Measurements from ENCODE around the gene PRR11.
"Not testable (repeated sequence)": the region's sequence is repeated elsewhere in the genome, so short reads cannot be mapped to it uniquely, and the experiment has no call there.

The PRR11 gene

GRCh38 chr17:59155439-59156177, at the start of gene PRR11:
Gene PRR11 (plus strand): TSS chr17:59155746. CDS start chr17:59169753, 14,007 bp downstream.
- DNase-seq (ENCODE audit: low read depth in 2 of 3, low spot score in 1 of 3): peak; percentile 84 to 91 (median 84)

DNA sequence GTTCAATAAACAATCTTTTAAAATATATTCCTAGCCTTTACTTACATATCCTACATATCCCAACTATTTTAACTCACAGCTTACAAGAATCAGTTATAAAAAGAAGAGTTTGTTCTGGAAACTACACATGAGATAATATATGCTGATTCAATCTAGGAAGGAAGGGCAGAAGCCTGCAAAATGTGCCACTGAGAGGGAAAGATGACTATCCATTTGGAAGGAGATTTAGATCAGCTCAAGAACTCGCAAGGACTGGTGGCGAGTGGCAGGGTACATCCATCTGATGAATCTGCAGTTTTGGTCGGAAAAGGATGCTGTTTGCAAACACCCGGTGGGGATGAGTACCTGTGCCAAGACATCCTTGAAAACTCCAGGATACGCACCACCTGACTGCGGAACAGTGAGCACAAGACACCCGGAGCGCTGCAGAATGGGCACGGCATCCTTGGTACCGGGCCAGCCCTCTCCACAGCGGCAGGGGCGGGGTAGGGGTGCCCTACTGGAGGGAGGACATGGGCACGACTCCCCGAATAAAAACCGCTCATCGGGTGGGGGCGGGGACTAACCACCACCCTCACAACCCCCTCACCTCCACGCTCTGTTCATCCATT, 49.6 kb upstream of the PRR11 start:
- DNase-seq (ENCODE audit: low read depth in 2 of 3, low spot score in 1 of 3): peak; percentile 42 to 69 (median 44)

DNA sequence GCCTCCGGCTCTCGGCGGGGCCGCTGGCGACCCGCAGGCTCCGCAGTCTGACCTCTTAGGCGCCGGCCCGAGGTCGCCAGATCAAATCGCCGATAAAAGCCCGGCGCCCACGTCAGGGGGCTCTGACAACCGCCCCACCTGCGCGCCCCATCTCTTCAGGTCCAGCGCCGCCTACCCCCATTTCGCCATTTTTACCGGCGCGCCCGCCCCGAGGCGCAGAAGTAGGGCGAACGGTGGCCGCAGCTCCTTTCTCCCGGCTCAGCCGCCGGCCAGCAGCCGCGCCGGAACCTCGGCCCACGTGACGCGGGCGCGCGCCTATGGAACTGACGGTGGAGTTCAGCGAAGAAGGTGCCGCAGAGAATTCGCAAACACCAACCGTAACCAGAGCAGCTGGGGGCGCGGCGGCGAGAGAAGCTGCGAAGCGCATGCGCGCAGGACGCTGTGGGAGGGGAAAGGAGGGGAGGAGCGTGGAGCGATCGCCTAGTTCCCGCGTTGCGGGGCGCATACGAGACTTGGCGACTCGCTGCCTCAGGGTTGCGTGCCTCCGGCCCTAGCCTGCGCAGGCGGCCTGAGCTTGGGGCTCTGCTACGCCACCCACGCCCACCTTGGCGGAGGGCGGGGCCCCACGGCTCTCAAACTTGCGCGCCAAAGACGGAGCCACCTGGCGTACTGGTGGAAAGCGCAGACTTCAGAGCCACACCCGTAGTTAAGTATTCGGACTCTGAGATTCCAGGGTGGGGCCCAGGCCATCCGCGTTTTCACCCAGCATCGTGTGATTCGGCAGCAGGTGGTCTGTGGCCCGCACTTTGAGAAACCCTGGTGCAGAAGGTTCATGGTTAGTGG, 48.9 kb upstream of the PRR11 start, which contains the start of gene TRIM37:
TSS of gene TRIM37 (minus strand) at position 418 of the 843 bp plus-strand sequence. CDS start 419 bp downstream, outside the sequence.
- peak; percentile 97 to 99 (median 98) for DNase-seq (ENCODE audit: low read depth in 2 of 3, low spot score in 1 of 3)

DNA sequence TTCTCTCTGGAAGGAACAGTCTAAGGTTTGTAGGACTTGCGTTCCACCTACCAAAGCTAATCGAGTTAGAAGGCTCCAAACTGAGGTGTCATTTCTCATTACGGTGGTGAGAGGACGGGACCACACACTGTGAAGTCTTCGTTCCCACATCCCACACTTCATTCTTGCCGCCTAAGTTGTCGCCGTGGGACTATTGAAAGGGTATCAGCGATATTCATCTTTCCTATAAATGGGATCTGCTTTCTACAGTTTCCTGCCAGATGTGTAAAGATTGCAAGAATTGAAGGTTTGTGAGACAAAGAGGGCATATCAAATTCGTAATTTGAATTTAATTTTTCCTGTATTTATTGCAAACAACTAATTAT, 48.3 kb upstream of the PRR11 start:
- no peak for DNase-seq (ENCODE audit: low read depth in 2 of 3, low spot score in 1 of 3)

GRCh38 chr17:59108400-59109102, 47.0 kb upstream of the PRR11 start:
- DNase-seq (ENCODE audit: low read depth in 2 of 3, low spot score in 1 of 3): no peak

DNA sequence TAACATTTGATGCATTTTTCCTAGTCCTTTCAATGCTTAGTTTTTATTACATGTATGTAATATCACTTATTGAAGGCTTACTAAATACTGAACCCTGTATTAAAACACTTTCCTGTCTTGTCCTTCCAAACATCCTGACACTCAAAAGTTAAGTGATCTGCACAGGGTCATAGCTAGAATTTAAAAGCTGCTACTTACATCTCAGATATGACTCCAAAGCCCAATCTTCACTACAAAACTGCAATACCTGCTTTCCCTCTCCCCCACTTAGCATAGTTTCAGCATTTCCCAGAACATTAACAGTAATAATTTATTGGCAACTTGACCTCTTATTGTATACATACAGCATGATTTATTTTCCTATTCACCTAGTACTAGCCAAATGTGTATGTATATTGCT, 44.6 kb upstream of the PRR11 start:
- no peak for DNase-seq (ENCODE audit: low read depth in 2 of 3, low spot score in 1 of 3)

DNA sequence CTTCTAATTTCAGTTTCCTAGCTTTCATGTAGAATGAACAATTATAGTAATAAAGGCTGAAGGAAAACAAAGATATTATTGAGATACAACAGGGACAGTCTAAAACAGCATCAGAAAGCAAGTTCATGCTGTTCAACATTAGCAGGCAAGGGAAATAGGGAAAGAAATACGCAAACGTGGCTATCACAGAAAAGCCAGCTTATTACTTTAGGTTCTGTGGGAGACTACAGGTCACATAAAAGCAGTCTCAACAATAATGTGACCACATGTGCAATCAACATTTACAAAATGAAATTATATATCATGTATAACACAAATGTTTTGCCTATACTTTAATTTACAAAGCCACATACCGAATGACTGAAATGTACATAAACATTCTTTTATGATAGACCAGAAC, 44.0 kb upstream of the PRR11 start:
- DNase-seq (ENCODE audit: low read depth in 2 of 3, low spot score in 1 of 3): no peak

DNA sequence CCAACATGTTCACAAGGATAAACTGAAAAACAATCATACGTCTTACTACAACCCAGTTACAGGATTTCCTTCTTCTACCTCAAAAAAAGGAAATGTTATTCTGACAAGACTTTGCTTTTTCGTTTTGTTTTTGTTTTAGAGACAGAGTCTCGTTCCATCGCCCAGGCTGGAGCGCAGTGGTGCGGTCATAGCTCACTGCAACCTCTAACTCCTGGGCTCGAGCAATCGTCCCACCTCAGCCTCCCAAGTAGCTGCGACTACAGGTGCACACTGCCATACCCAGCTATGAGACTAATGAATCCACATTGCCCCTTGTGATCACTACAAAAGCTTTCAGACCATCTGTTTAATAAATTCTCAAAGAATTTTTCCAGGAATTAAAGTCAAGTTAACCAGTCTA, 40.1 kb upstream of the PRR11 start:
- no peak for DNase-seq (ENCODE audit: low read depth in 2 of 3, low spot score in 1 of 3)

- DNase-seq (ENCODE audit: low read depth in 2 of 3, low spot score in 1 of 3): no peak
These were observed 33.6 kb upstream of the PRR11 start for GRCh38 chr17:59121901-59122480.

GRCh38 chr17:59124665-59125064, 30.9 kb upstream of the PRR11 start:
- DNase-seq (ENCODE audit: low read depth in 2 of 3, low spot score in 1 of 3): no peak

DNA sequence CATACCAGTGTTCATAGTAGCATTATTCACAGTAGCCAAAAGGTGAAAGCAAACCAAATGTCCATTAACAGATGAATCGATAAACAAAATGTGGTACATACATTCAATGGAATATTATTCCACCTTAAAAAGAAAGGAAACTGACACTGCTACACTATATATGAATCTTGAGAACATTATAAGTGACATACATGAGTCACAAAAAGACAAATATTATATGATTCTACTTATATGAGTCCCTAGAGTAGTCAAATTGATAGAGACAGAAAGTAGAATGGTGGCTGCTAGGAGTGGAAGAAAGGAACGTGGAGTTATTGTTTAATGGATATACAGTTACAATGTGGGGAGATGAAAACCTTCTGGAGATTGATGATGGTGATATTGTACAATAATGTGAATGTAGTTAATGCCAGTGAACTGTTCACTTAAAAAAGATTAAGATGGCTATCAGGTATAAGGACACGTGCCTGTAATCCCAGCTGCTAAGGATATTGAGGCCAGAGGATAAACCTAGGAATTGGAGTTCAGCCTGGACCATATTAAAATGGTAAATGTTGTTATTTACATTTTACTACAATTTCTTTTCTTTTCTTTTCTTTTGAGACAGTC, 28.6 kb upstream of the PRR11 start:
- DNase-seq (ENCODE audit: low read depth in 2 of 3, low spot score in 1 of 3): no peak

GRCh38 chr17:59129814-59130213, 25.7 kb upstream of the PRR11 start:
- no peak for DNase-seq (ENCODE audit: low read depth in 2 of 3, low spot score in 1 of 3)

DNA sequence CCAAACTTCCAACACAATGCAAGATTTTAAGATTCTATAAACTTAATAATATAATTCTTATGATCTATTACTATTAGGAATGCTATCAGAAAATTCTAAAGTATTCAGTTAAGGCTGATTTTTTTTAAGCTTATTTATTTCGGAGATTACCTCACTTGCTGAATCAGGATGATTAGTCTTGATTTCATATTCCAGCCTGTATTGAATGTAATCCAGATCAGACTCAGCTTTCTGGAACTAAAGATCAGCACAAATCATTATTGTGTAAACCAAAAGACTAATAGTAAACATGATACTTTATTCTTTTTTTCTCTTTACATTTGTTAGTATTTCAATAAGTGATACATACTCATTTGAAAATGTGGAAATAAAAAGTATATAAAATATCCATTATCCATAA, 24.4 kb upstream of the PRR11 start:
- DNase-seq (ENCODE audit: low read depth in 2 of 3, low spot score in 1 of 3): no peak

DNA sequence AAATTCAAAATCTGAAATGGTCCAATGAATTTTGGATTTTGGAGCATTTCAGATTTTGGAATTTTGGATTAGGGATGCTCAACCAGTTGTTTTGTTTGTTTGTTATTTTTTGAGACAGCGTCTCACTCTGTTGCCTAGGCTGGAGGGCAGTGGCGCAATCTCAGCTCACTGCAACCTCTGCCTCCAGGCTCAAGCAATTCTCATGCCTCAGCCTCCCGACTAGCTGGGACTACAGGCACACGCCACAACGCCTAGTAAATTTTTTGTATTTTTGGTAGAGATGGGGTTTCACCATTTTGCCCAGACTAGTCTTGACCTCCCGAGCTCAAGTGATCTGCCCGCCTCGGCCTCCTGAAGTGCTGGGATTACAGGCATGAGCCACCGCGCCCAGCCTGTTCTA, 17.2 kb upstream of the PRR11 start:
- DNase-seq (ENCODE audit: low read depth in 2 of 3, low spot score in 1 of 3): not testable (repeated sequence)

DNA sequence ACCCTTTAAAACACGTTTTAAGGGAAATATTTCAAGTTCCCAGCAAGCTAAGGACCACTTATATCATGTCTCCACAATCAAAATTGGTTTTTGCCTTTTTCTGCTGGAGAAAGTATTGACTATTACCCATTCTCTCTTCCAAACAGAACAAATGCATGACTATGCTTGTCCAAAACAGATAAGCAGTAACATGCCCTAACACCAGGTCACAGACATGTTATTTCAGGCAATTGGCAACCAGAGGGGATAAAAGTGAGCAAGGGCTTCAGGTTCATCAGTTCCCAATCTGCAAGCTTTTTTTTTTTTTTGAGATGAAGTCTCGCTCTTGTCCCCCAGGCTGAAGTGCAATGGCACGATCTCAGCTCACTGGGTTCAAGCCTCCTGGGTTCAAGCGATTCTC, 15.6 kb upstream of the PRR11 start:
- DNase-seq (ENCODE audit: low read depth in 2 of 3, low spot score in 1 of 3): no peak

- no peak for DNase-seq (ENCODE audit: low read depth in 2 of 3, low spot score in 1 of 3)
These were observed 13.7 kb upstream of the PRR11 start for GRCh38 chr17:59141860-59142259.

GRCh38 chr17:59145571-59146096, 9.9 kb upstream of the PRR11 start:
- no peak for DNase-seq (ENCODE audit: low read depth in 2 of 3, low spot score in 1 of 3)

DNA sequence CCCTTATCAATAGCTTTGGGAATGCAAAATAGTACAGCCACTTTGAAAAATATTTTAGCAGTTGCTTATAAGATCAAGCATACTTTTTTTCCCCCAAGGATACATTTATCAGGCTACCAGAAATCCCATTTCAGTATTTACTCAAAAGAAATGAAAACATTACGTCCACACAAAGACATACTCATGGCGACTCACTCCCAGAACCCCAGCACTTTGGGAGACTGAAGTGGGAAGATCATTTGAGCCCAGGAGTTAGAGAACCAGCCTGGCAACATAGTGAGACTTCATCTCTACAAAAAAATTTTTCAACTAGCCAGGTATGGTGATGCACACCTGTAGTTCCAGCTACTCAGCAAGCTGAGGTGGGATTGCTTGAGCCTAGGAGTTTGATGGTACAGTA, 6.5 kb upstream of the PRR11 start:
- no peak for DNase-seq (ENCODE audit: low read depth in 2 of 3, low spot score in 1 of 3)

GRCh38 chr17:59149841-59150511, 5.6 kb upstream of the PRR11 start:
- peak in 1 of 3 donors; percentile 3 for DNase-seq (ENCODE audit: low read depth in 2 of 3, low spot score in 1 of 3)

- DNase-seq (ENCODE audit: low read depth in 2 of 3, low spot score in 1 of 3): no peak
These were observed 4.5 kb upstream of the PRR11 start for GRCh38 chr17:59151006-59151405.
